ENCODE measurements around the gene STRA8. TPM values are rescaled to one million over a fixed set of nuclear protein-coding genes. Genes with fewer than 3 reads are reported as not detected.

The STRA8 gene
- total and polyA plus RNA-seq, 4 donors, result not detected

GRCh38 chr7:135269921-135270320, 36.3 kb downstream of the STRA8 start:
- DNase-seq (no peak), ATAC-seq (ENCODE audit: insufficient read depth, low FRiP score) (no peak)
- Histone ChIP-seq H3K27ac (ENCODE audit: low read depth in 1 of 2, low read length in 1 of 2) (no peak overlapping the region), H3K9ac (ENCODE audit: insufficient read depth in 1 of 2, low read length in 2 of 2) (no peak overlapping the region), H3K36me3 (ENCODE audit: control insufficient read depth in 4 of 4, insufficient read depth in 4 of 4, low read length in 4 of 4) (no peaks in the 10 kb centered on the region), H3K27me3 (ENCODE audit: control insufficient read depth in 3 of 3, insufficient read depth in 3 of 3, low read length in 2 of 3) (no peaks in the 10 kb centered on the region), H3K9me3 (ENCODE audit: control insufficient read depth in 4 of 4, insufficient read depth in 3 of 4, low read length in 3 of 4) (peaks cover 0 to 10% (median under 1%) of the 10 kb centered on the region in 4 donors), H3K4me1 (ENCODE audit: control insufficient read depth in 5 of 5, insufficient read depth in 5 of 5, low read length in 5 of 5) (no peaks in the 10 kb centered on the region), H3K4me3 (no peak overlapping the region)
- 94 to 95% methylated on average over 11 of the region's 11 CpGs for WGBS, 2 donors
- no peak for TF ChIP-seq CTCF (IDR thresholded peaks at IDR 0.05; ENCODE audit: control extremely low read depth, extremely low read depth)

- WGBS, 2 donors, result 82 to 87% methylated on average over 23 of the region's 23 CpGs
- H3K36me3 ChIP-seq (ENCODE audit: control insufficient read depth in 4 of 4, insufficient read depth in 4 of 4, low read length in 4 of 4), result no peaks in the 10 kb centered on the region
- ATAC-seq (ENCODE audit: insufficient read depth, low FRiP score) (no peak), DNase-seq (no peak)
- no peak for TF ChIP-seq CTCF (IDR thresholded peaks at IDR 0.05; ENCODE audit: control extremely low read depth, extremely low read depth)
- no peak overlapping the region for H3K27ac ChIP-seq (ENCODE audit: low read depth in 1 of 2, low read length in 1 of 2)
- no peaks in the 10 kb centered on the region for H3K27me3 ChIP-seq (ENCODE audit: control insufficient read depth in 3 of 3, insufficient read depth in 3 of 3, low read length in 2 of 3)
- H3K9me3 ChIP-seq (ENCODE audit: control insufficient read depth in 4 of 4, insufficient read depth in 3 of 4, low read length in 3 of 4), result peaks cover 0 to 7% (median 0%) of the 10 kb centered on the region in 4 donors
- H3K9ac ChIP-seq (ENCODE audit: insufficient read depth in 1 of 2, low read length in 2 of 2), result no peak overlapping the region
- H3K4me1 ChIP-seq (ENCODE audit: control insufficient read depth in 5 of 5, insufficient read depth in 5 of 5, low read length in 5 of 5), result no peaks in the 10 kb centered on the region
- H3K4me3 ChIP-seq, result no peak overlapping the region
Measured at GRCh38 chr7:135270577-135271254, 37.1 kb downstream of the STRA8 start.

- TF ChIP-seq CTCF (IDR thresholded peaks at IDR 0.05; ENCODE audit: control extremely low read depth, extremely low read depth), result no peak
- DNase-seq (no peak), ATAC-seq (ENCODE audit: insufficient read depth, low FRiP score) (no peak)
- H3K27me3 ChIP-seq (ENCODE audit: control insufficient read depth in 3 of 3, insufficient read depth in 3 of 3, low read length in 2 of 3), result no peaks in the 10 kb centered on the region
- H3K27ac ChIP-seq (ENCODE audit: low read depth in 1 of 2, low read length in 1 of 2), result no peak overlapping the region
- no peaks in the 10 kb centered on the region for H3K4me1 ChIP-seq (ENCODE audit: control insufficient read depth in 5 of 5, insufficient read depth in 5 of 5, low read length in 5 of 5)
- peaks cover 0 to 4% (median 0%) of the 10 kb centered on the region in 4 donors for H3K9me3 ChIP-seq (ENCODE audit: control insufficient read depth in 4 of 4, insufficient read depth in 3 of 4, low read length in 3 of 4)
- no peaks in the 10 kb centered on the region for H3K36me3 ChIP-seq (ENCODE audit: control insufficient read depth in 4 of 4, insufficient read depth in 4 of 4, low read length in 4 of 4)
- 89 to 96% methylated on average over 10 of the region's 10 CpGs for WGBS, 2 donors
- no peak overlapping the region for H3K4me3 ChIP-seq
- H3K9ac ChIP-seq (ENCODE audit: insufficient read depth in 1 of 2, low read length in 2 of 2), result no peak overlapping the region
Measured at GRCh38 chr7:135271255-135271615, 37.6 kb downstream of the STRA8 start.

GRCh38 chr7:135272303-135272702, 38.7 kb downstream of the STRA8 start:
- TF ChIP-seq CTCF (IDR thresholded peaks at IDR 0.05; ENCODE audit: control extremely low read depth, extremely low read depth), result no peak
- H3K4me3 ChIP-seq, result no peak overlapping the region

More at GRCh38 chr7:135272303-135272702, 38.7 kb downstream of the STRA8 start:
- no peak for DNase-seq
- Histone ChIP-seq H3K27ac (ENCODE audit: low read depth in 1 of 2, low read length in 1 of 2) (no peak overlapping the region), H3K9me3 (ENCODE audit: control insufficient read depth in 4 of 4, insufficient read depth in 3 of 4, low read length in 3 of 4) (no peaks in the 10 kb centered on the region), H3K36me3 (ENCODE audit: control insufficient read depth in 4 of 4, insufficient read depth in 4 of 4, low read length in 4 of 4) (no peaks in the 10 kb centered on the region), H3K9ac (ENCODE audit: insufficient read depth in 1 of 2, low read length in 2 of 2) (no peak overlapping the region), H3K4me1 (ENCODE audit: control insufficient read depth in 5 of 5, insufficient read depth in 5 of 5, low read length in 5 of 5) (no peaks in the 10 kb centered on the region), H3K27me3 (ENCODE audit: control insufficient read depth in 3 of 3, insufficient read depth in 3 of 3, low read length in 2 of 3) (no peaks in the 10 kb centered on the region)
- WGBS, 2 donors, result 80 to 88% methylated on average over 3 of the region's 3 CpGs
- ATAC-seq (ENCODE audit: insufficient read depth, low FRiP score), result no peak

Measured in lung (tissue), 12 donors.